ENCODE measurements around the gene METTL16.

Gene METTL16

DNA sequence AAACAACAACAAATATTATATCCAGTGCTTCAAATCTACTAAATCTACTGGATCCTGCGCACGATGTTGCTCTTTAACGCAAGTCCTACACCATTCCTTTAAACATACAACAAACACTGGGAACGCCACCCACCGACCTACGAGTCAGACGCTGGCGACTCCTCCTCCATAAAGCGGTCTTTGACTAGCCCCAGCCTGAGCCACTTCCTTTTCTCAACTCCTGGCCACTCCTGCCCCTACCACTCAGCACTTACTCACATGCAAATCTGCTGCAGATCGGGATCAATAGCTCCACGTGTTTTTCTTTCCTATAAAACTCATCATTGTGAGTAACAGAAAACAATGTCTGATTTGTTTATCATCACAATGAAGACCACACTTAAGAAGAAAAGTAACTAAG is 78.0 kb downstream of the METTL16 start:
- no peaks in the 10 kb centered on the region; the same call in 1 of the 2 replicates for H3K79me2 ChIP-seq (ENCODE audit: insufficient read depth, low read depth)
- TF ChIP-seq, protein P1, sequence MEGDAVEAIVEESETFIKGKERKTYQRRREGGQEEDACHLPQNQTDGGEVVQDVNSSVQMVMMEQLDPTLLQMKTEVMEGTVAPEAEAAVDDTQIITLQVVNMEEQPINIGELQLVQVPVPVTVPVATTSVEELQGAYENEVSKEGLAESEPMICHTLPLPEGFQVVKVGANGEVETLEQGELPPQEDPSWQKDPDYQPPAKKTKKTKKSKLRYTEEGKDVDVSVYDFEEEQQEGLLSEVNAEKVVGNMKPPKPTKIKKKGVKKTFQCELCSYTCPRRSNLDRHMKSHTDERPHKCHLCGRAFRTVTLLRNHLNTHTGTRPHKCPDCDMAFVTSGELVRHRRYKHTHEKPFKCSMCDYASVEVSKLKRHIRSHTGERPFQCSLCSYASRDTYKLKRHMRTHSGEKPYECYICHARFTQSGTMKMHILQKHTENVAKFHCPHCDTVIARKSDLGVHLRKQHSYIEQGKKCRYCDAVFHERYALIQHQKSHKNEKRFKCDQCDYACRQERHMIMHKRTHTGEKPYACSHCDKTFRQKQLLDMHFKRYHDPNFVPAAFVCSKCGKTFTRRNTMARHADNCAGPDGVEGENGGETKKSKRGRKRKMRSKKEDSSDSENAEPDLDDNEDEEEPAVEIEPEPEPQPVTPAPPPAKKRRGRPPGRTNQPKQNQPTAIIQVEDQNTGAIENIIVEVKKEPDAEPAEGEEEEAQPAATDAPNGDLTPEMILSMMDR (conservative IDR thresholded peaks at IDR 0.05; ENCODE audit: low read depth, low read length), result no peak
- no peaks in the 10 kb centered on the region for H3K4me1 ChIP-seq (ENCODE audit: low read depth, poor library complexity, severe bottlenecking)
- H4K20me1 ChIP-seq (ENCODE audit: insufficient read depth), result no peaks in the 10 kb centered on the region
- H3K4me3 ChIP-seq (IDR thresholded peaks at IDR 0.05; ENCODE audit: insufficient read depth, low read depth, low read length), result no peak overlapping the region
- H3K9ac ChIP-seq, result no peak overlapping the region
- H3K27ac ChIP-seq, result no peak overlapping the region
- H3K36me3 ChIP-seq (ENCODE audit: insufficient read depth), result no peaks in the 10 kb centered on the region
- no peak overlapping the region for H2AFZ ChIP-seq (ENCODE audit: low read depth)
- H3K27me3 ChIP-seq (ENCODE audit: insufficient read depth, low read depth), result no peaks in the 10 kb centered on the region
- H3K4me2 ChIP-seq, result no peak overlapping the region

DNA sequence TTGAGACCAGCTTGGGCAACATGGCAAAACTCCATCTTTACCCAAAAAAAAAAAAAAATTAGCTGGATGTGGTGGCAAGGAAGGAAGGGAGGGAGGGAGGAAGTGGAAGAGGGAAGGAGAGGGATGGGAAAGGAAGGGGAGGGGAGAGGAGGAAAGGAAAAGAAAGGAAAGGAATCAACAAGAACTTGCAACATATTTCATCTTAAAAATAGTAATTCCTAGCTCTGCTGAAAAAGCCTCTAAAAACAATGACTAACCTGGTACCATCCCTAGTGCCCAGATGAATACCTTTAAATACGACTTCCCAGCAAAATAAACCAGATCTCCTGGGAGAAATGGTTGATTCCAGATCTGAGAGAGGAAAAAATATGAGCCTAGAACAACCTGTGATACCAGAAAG is 83.8 kb downstream of the METTL16 start:
- H3K36me3 ChIP-seq (ENCODE audit: insufficient read depth), result no peaks in the 10 kb centered on the region
- no peak overlapping the region for H3K4me2 ChIP-seq
- TF ChIP-seq, protein P1 (conservative IDR thresholded peaks at IDR 0.05; ENCODE audit: low read depth, low read length), result no peak
- H3K4me3 ChIP-seq (IDR thresholded peaks at IDR 0.05; ENCODE audit: insufficient read depth, low read depth, low read length), result no peak overlapping the region
- H3K27ac ChIP-seq, result no peak overlapping the region
- no peaks in the 10 kb centered on the region for H3K4me1 ChIP-seq (ENCODE audit: low read depth, poor library complexity, severe bottlenecking)
- H3K27me3 ChIP-seq (ENCODE audit: insufficient read depth, low read depth), result no peaks in the 10 kb centered on the region
- no peaks in the 10 kb centered on the region for H4K20me1 ChIP-seq (ENCODE audit: insufficient read depth)
- no peaks in the 10 kb centered on the region; the same call in 1 of the 2 replicates for H3K79me2 ChIP-seq (ENCODE audit: insufficient read depth, low read depth)
- H2AFZ ChIP-seq (ENCODE audit: low read depth), result no peak overlapping the region
- no peak overlapping the region for H3K9ac ChIP-seq

DNA sequence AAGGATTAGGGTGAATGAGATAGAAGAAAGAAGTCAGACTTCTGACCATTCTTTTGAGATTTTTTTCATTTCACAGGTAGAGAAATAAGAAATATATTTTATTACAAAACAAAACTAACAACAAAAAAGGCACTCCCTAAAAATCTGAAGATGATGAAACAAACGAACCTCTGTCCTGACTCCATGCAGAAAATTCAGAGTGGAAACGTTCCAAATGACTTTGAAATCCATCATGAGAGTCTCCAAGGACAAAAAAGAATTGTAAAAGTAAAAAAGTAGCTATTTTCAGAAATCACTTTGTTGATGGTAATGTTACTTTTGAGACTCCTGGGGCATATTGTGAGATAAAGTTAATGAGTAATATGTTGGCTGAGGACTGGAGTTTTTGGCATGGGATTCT is 84.5 kb downstream of the METTL16 start:
- H3K4me1 ChIP-seq (ENCODE audit: low read depth, poor library complexity, severe bottlenecking), result no peaks in the 10 kb centered on the region
- H4K20me1 ChIP-seq (ENCODE audit: insufficient read depth), result no peaks in the 10 kb centered on the region
- TF ChIP-seq, protein P1 (conservative IDR thresholded peaks at IDR 0.05; ENCODE audit: low read depth, low read length), result no peak
- H3K27me3 ChIP-seq (ENCODE audit: insufficient read depth, low read depth), result no peaks in the 10 kb centered on the region
- H2AFZ ChIP-seq (ENCODE audit: low read depth), result no peak overlapping the region
- H3K9ac ChIP-seq, result no peak overlapping the region
- H3K79me2 ChIP-seq (ENCODE audit: insufficient read depth, low read depth), result no peaks in the 10 kb centered on the region; the same call in 1 of the 2 replicates
- no peak overlapping the region for H3K4me3 ChIP-seq (IDR thresholded peaks at IDR 0.05; ENCODE audit: insufficient read depth, low read depth, low read length)
- H3K36me3 ChIP-seq (ENCODE audit: insufficient read depth), result no peaks in the 10 kb centered on the region
- no peak overlapping the region for H3K27ac ChIP-seq
- no peak overlapping the region for H3K4me2 ChIP-seq

DNA sequence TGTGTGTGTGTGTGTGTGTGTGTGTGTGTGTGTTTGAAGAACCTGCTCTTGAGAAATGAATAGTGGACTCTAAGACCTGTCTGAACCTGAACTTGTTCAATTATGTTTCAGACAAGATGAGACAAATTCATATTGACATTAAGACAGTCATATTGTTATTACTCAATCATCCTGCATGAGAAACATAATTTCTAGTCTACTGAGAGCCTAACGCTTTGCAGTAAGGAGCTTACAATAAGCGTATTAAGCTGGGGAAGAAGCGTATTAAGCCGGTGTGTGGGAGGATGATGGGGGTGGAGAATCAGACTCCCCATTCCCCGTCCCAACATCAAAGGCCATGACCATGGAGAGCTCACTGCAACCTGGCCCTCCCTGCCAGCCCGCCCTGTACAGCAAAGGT is 88.4 kb downstream of the METTL16 start:
- no peak overlapping the region for H2AFZ ChIP-seq (ENCODE audit: low read depth)
- no peaks in the 10 kb centered on the region for H3K4me1 ChIP-seq (ENCODE audit: low read depth, poor library complexity, severe bottlenecking)
- no peaks in the 10 kb centered on the region for H3K27me3 ChIP-seq (ENCODE audit: insufficient read depth, low read depth)
- no peaks in the 10 kb centered on the region for H3K79me2 ChIP-seq (ENCODE audit: insufficient read depth, low read depth)
- no peaks in the 10 kb centered on the region for H4K20me1 ChIP-seq (ENCODE audit: insufficient read depth)
- H3K36me3 ChIP-seq (ENCODE audit: insufficient read depth), result no peaks in the 10 kb centered on the region
- H3K27ac ChIP-seq, result no peak overlapping the region
- H3K9ac ChIP-seq, result no peak overlapping the region
- no peak overlapping the region for H3K4me3 ChIP-seq (IDR thresholded peaks at IDR 0.05; ENCODE audit: insufficient read depth, low read depth, low read length)
- TF ChIP-seq, protein P1 (conservative IDR thresholded peaks at IDR 0.05; ENCODE audit: low read depth, low read length), result no peak
- no peak overlapping the region for H3K4me2 ChIP-seq

Data from KMS-11 (cell line).